ENCODE results near the gene OR10S1. TPM values are rescaled to one million over a fixed set of nuclear protein-coding genes. Genes with fewer than 3 reads are reported as not detected.

OR10S1 gene
- total and polyA plus RNA-seq, 5 donors = not detected

- H3K4me3 ChIP-seq (ENCODE audit: low read length) = no peak overlapping the region
- H3K27ac ChIP-seq (ENCODE audit: low read length) = no peak overlapping the region
- ATAC-seq (no peak), DNase-seq (no peak)
- intact Hi-C loops (cut with DNase I) = no loop called here
- 91% methylated on average over 4 of the region's 4 CpGs for WGBS
- H3K4me1 ChIP-seq (ENCODE audit: control insufficient read depth, insufficient read depth, low read length) = no peaks in the 10 kb centered on the region
- no peaks in the 10 kb centered on the region for H3K9me3 ChIP-seq (ENCODE audit: control insufficient read depth, low read length)
- no peaks in the 10 kb centered on the region for H3K27me3 ChIP-seq (ENCODE audit: control insufficient read depth, insufficient read depth)
Observed at GRCh38 chr11:123942413-123942812, 35.2 kb downstream of the OR10S1 start.

- H3K4me1 ChIP-seq (ENCODE audit: control insufficient read depth, insufficient read depth, low read length) = no peaks in the 10 kb centered on the region
- H3K9me3 ChIP-seq (ENCODE audit: control insufficient read depth, low read length) = no peaks in the 10 kb centered on the region
- H3K4me3 ChIP-seq (ENCODE audit: low read length) = no peak within 1 kb of the TSS
- no peak within 1 kb of the TSS for H3K27ac ChIP-seq (ENCODE audit: low read length)
- intact Hi-C loops (cut with DNase I) = no loop called here
- ATAC-seq (no peak), DNase-seq (no peak)
- WGBS = 77% methylated on average over 1 of the region's 1 CpG
- no peaks in the 10 kb centered on the region for H3K27me3 ChIP-seq (ENCODE audit: control insufficient read depth, insufficient read depth)
Observed at GRCh38 chr11:123939317-123939716, 38.3 kb downstream of the OR10S1 start, which contains the start of gene OR4D5. OR4D5 (plus strand) TSS chr11:123939617; CDS start chr11:123939617, 0 bp downstream.

Other genes with a start within 250 kb of the OR10S1 start
- 1 to 10 TPM; 4.1 to 7.1 (median 5.4) TPM for gene ZNF202, start 236.1 kb downstream of the OR10S1 start, total RNA-seq
- gene ZNF202, start 236.1 kb downstream of the OR10S1 start, polyA plus RNA-seq = 2.5 TPM
- gene OR6X1, start 223.3 kb downstream of the OR10S1 start, total RNA-seq = not detected
- gene OR6X1, start 223.3 kb downstream of the OR10S1 start, polyA plus RNA-seq = not detected
- gene OR6M1, start 171.4 kb downstream of the OR10S1 start, total RNA-seq = not detected
- gene OR6M1, start 171.4 kb downstream of the OR10S1 start, polyA plus RNA-seq = not detected
- not detected for gene TMEM225, start 92.1 kb downstream of the OR10S1 start, total RNA-seq
- gene TMEM225, start 92.1 kb downstream of the OR10S1 start, polyA plus RNA-seq = not detected
- under 1 TPM in 2 of 4 donors, not detected in 2; 0.09 to 0.20 TPM for gene OR8D4, start 75.6 kb downstream of the OR10S1 start, total RNA-seq
- gene OR8D4, start 75.6 kb downstream of the OR10S1 start, polyA plus RNA-seq = not detected
- under 1 TPM in 1 of 4 donors, not detected in 3; 0.20 TPM for gene OR4D5, start 38.2 kb downstream of the OR10S1 start, total RNA-seq
- gene OR4D5, start 38.2 kb downstream of the OR10S1 start, polyA plus RNA-seq = not detected
- gene OR6T1, start 33.9 kb downstream of the OR10S1 start, total RNA-seq = not detected
- not detected for gene OR6T1, start 33.9 kb downstream of the OR10S1 start, polyA plus RNA-seq
- gene OR10G6, start 17.4 kb upstream of the OR10S1 start, total RNA-seq = not detected
- gene OR10G6, start 17.4 kb upstream of the OR10S1 start, polyA plus RNA-seq = not detected
- not detected for gene OR10G4, start 35.2 kb upstream of the OR10S1 start, total RNA-seq
- gene OR10G4, start 35.2 kb upstream of the OR10S1 start, polyA plus RNA-seq = not detected
- gene OR10G9, start 45.2 kb upstream of the OR10S1 start, total RNA-seq = not detected
- not detected for gene OR10G9, start 45.2 kb upstream of the OR10S1 start, polyA plus RNA-seq
- not detected for gene OR10G8, start 49.0 kb upstream of the OR10S1 start, total RNA-seq
- not detected for gene OR10G8, start 49.0 kb upstream of the OR10S1 start, polyA plus RNA-seq
- gene OR10G7, start 63.5 kb upstream of the OR10S1 start, total RNA-seq = not detected
- gene OR10G7, start 63.5 kb upstream of the OR10S1 start, polyA plus RNA-seq = not detected
- gene VWA5A, start 137.7 kb upstream of the OR10S1 start, total RNA-seq = 1 to 10 TPM; 4.3 to 7.1 (median 6.2) TPM
- gene VWA5A, start 137.7 kb upstream of the OR10S1 start, polyA plus RNA-seq = 3.1 TPM
- not detected for gene OR10D3, start 205.6 kb upstream of the OR10S1 start, total RNA-seq
- gene OR10D3, start 205.6 kb upstream of the OR10S1 start, polyA plus RNA-seq = not detected